ES-I3 (cell line): Measurements from ENCODE around the gene POLR2E.

Experiments used
- H3K36me3 ChIP-seq: 2 replicates; pipeline ENCODE4 v1.6.1; 2013; ENCODE audit warnings: mild to moderate bottlenecking, low read length, control low read depth, moderate library complexity; ENCODE audit not compliant: insufficient read depth
- H3K4me1 ChIP-seq: 2 replicates; pipeline ENCODE4 v1.6.1; 2013; ENCODE audit warnings: mild to moderate bottlenecking, control low read depth, low read length; ENCODE audit not compliant: insufficient read depth
- H3K9ac ChIP-seq: 2 replicates; pipeline ENCODE4 v1.6.1; 2013; ENCODE audit warnings: low read depth, mild to moderate bottlenecking, low read length, moderate library complexity
- H3K9me3 ChIP-seq: 2 replicates; pipeline ENCODE4 v1.6.1; 2013; ENCODE audit warnings: mild to moderate bottlenecking, low read length, moderate library complexity; ENCODE audit not compliant: control insufficient read depth, insufficient read depth

The POLR2E gene

DNA sequence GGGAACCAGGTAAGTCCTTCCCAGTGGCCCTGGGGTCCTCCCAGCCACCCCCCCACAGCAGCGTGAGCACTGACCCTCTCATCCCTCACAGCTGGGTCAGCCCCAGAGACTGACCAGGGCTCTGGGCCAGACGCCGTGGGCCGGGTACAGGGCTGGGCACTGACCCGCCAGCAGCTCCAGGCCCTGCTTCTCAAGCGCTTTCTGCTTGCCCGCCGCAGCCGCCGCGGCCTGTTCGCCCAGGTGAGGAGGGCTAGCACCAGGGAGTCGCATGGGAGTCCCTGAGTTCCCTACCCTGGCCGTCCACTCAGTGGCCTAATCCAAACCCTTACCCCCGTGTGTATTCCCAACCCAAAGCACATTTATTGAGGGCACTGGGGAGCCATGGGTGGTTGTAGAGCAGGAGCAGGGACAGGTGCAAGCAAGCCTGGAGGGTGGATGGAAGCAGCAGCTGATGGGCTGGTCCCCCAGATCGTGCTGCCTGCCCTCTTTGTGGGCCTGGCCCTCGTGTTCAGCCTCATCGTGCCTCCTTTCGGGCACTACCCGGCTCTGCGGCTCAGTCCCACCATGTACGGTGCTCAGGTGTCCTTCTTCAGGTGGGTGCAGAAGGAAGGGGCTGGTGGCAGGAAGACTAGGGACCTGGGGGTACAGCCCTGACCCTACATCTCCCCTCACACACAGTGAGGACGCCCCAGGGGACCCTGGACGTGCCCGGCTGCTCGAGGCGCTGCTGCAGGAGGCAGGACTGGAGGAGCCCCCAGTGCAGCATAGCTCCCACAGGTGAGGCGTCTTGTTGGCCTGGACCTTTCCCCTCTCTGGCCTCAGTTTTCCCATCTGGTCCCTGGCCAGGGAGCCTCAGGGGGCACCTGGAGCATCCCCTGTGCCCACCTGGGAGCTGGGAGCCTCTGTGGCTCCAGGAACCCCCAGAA, 40.8 kb downstream of the POLR2E start:
- H3K9ac ChIP-seq, result no peak overlapping the region
- H3K9me3 ChIP-seq, result peaks cover 15% of the 10 kb centered on the region
- H3K36me3 ChIP-seq, result peaks cover 3% of the 10 kb centered on the region; the same call in 1 of the 2 replicates
- H3K4me1 ChIP-seq, result no peaks in the 10 kb centered on the region

DNA sequence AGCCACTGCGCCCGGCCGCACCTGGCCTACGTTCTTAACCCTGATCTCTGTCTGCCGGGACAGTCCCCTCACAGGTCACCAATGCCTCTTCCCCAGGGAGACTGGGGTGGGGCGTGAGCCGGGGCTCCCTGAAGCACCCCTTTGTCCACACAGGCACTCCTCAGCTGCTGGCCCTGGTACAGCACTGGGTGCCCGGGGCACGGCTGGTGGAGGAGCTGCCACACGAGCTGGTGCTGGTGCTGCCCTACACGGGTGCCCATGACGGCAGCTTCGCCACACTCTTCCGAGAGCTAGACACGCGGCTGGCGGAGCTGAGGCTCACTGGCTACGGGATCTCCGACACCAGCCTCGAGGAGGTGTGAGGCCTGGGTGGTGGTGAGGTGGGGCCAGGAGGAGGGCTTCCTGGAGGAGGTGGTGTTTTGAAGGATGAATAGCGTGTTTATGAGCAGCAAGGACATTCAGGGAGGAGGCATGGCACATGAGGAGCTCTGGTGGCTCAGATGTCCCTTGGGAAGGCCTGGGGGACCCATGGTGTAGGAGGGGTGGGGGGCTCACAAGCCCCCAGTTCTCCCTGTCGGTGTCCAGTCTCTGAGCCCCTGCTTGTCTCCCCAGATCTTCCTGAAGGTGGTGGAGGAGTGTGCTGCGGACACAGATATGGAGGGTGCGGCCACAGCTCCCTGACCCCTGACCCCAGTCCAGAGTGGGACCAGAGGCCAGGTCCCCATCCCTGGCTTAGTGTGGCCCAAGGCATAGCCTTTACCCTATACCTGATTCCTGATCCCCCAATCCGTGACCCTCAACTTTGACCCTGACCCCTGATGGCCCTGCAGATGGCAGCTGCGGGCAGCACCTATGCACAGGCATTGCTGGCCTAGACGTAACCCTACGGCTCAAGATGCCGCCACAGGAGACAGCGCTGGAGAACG, 41.7 kb downstream of the POLR2E start:
- no peak overlapping the region for H3K9ac ChIP-seq
- peaks cover 3% of the 10 kb centered on the region; the same call in 1 of the 2 replicates for H3K36me3 ChIP-seq
- peaks cover 10% of the 10 kb centered on the region for H3K9me3 ChIP-seq
- H3K4me1 ChIP-seq, result no peaks in the 10 kb centered on the region

DNA sequence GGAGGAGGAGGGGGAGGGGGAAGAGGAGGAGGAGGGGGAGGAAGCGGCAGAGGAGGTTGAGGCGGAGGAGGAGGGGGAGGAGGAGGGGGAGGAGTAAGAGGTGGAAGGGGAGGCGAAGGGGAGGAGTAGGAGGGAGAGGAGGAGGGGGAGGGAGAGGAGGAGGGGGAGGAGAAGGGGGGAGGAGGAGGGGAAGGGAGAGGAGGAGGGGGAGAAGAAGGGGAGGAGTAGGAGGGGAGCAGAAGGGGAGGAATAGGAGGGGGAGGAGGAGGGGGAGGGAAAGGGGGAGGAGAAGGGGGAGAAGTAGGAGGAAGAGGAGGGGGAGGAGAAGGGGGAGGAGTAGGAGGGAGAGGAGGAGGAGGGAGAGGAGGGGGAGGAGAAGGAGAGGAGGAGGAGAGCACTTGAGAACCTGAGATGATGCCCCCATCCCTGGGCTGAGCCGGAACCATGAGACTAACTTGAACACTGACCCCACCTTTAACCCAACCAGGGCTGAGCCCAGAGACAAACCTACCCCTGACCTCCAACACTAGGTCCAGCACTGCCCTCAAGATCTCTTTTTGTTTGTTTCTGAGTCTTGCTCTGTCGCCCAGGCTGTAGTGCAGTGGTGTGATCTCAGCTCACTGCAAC, 42.7 kb downstream of the POLR2E start:
- Histone ChIP-seq H3K36me3 (no peaks in the 10 kb centered on the region; the same call in 1 of the 2 replicates), H3K9ac (no peak overlapping the region), H3K9me3 (peaks cover 8% of the 10 kb centered on the region; the same call in 1 of the 2 replicates), H3K4me1 (no peaks in the 10 kb centered on the region)

DNA sequence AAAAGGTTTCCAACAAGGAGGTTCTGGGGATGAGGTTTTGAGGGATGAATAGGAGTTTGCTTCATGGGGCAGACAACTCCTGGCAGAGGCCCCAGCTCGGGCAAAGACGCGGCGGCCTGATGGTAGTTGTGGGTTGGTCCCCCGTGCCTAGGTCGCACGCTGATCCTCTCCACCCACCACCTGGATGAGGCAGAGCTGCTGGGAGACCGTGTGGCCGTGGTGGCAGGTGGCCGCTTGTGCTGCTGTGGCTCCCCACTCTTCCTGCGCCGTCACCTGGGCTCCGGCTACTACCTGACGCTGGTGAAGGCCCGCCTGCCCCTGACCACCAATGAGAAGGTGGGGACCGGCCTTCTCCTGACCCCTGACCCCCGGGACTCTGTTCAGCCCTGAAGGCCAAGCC, 43.4 kb downstream of the POLR2E start:
- H3K9me3 ChIP-seq, result peaks cover 4% of the 10 kb centered on the region; the same call in 1 of the 2 replicates
- no peak overlapping the region for H3K9ac ChIP-seq
- H3K36me3 ChIP-seq, result no peaks in the 10 kb centered on the region; the same call in 1 of the 2 replicates
- H3K4me1 ChIP-seq, result no peaks in the 10 kb centered on the region

DNA sequence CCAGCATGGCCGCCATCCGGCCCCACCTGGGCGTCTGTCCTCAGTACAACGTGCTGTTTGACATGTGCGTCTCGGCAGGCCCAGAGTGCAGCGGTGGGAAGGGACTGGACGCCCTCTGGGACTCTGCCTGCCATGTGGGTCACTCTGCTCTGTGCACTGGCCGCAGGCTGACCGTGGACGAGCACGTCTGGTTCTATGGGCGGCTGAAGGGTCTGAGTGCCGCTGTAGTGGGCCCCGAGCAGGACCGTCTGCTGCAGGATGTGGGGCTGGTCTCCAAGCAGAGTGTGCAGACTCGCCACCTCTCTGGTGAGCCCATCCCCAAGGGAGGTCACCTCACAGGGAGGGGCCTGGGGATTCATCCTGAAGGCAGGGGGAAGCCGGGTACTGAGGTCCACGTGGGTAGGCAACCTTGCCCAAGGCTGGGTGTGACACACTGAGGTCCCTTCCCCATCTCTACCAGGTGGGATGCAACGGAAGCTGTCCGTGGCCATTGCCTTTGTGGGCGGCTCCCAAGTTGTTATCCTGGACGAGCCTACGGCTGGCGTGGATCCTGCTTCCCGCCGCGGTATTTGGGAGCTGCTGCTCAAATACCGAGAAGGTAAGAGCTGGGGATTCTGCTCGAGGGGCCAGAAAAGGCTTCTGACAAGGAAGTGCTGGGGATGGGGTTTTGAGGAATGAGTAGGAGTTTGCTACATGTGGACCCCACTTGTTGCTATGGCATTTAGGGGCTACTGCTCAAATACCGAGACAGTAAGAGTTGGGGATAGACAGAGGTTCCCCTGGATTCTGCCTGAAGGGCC, 44.0 kb downstream of the POLR2E start:
- no peaks in the 10 kb centered on the region for H3K4me1 ChIP-seq
- peaks cover 3% of the 10 kb centered on the region; the same call in 1 of the 2 replicates for H3K9me3 ChIP-seq
- no peak overlapping the region for H3K9ac ChIP-seq
- no peaks in the 10 kb centered on the region; the same call in 1 of the 2 replicates for H3K36me3 ChIP-seq

DNA sequence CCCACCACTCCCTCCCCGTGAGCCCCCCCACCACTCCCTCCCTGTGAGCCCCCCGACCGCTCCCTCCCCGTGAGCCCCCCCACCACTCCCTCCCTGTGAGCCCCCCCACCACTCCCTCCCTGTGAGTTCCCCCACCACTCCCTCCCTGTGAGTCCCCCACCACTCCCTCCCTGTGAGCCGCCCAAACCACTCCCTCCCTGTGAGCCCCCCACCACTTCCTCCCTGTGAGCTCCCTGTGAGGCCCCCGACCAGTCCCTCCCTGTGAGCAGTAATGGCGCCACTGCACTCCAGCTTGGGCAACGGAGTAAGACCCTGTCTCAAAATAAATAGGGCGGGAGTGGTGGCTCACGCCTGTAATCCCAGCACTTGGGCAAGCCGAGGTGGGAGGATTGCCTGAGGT, 45.4 kb downstream of the POLR2E start:
- Histone ChIP-seq H3K9me3 (no peaks in the 10 kb centered on the region), H3K9ac (no peak overlapping the region), H3K4me1 (no peaks in the 10 kb centered on the region), H3K36me3 (no peaks in the 10 kb centered on the region; the same call in 1 of the 2 replicates)

DNA sequence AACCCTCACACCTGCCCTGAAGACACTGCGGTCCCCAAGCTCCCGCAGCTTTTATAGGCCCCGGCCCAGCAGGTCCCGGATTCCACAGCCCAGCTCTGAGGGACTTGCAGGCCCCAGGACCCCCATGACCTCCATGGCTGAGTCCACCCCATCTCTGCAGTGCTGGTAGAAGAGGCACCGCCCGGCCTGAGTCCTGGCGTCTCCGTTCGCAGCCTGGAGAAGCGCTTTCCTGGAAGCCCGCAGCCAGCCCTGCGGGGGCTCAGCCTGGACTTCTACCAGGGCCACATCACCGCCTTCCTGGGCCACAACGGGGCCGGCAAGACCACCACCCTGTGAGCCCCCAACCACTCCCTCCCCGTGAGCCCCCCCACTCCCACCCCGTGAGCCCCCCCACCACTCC, 46.1 kb downstream of the POLR2E start:
- Histone ChIP-seq H3K36me3 (no peaks in the 10 kb centered on the region; the same call in 1 of the 2 replicates), H3K4me1 (no peaks in the 10 kb centered on the region), H3K9ac (no peak overlapping the region), H3K9me3 (no peaks in the 10 kb centered on the region)

DNA sequence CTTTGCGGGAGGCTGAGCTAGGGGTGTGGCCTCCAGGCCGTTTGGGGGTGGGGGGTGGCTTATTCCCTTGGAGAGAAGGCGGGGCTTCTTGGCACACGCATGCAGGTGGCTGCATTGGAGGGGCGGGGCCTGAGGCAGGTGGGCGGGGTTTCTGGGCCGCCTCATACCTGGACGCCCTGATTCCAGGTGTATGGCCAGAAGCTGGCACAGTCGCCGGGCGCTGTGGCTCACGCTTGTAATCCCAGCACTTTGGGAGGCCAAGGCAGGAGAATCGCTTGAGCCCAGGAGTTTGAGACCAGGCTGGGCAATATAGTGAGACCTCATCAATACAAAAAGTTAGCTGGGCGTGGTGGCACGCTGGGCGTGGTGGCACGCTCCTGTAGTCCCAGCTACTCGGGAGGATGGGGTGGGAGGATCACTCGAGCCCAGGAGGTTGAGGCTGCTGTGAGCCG, 47.5 kb downstream of the POLR2E start:
- Histone ChIP-seq H3K4me1 (no peaks in the 10 kb centered on the region), H3K36me3 (no peaks in the 10 kb centered on the region; the same call in 1 of the 2 replicates), H3K9ac (no peak overlapping the region), H3K9me3 (no peaks in the 10 kb centered on the region)

DNA sequence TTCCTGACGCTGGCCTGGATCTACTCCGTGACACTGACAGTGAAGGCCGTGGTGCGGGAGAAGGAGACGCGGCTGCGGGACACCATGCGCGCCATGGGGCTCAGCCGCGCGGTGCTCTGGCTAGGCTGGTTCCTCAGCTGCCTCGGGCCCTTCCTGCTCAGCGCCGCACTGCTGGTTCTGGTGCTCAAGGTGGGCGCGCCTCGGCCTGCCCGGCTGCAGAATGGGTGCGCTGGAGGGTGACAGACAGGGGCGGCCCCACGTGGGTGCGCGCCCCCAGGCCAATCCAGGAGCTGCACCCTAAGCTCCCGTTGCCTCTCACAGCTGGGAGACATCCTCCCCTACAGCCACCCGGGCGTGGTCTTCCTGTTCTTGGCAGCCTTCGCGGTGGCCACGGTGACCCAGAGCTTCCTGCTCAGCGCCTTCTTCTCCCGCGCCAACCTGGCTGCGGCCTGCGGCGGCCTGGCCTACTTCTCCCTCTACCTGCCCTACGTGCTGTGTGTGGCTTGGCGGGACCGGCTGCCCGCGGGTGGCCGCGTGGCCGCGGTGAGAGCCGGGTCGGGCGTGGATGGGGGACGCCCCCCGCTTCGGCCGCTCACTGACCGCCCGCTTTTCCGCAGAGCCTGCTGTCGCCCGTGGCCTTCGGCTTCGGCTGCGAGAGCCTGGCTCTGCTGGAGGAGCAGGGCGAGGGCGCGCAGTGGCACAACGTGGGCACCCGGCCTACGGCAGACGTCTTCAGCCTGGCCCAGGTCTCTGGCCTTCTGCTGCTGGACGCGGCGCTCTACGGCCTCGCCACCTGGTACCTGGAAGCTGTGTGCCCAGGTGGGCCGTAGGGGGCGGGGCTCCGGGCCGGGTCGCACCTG, 48.1 kb downstream of the POLR2E start:
- Histone ChIP-seq H3K4me1 (no peaks in the 10 kb centered on the region), H3K9ac (no peak overlapping the region), H3K9me3 (no peaks in the 10 kb centered on the region), H3K36me3 (no peaks in the 10 kb centered on the region; the same call in 1 of the 2 replicates)

DNA sequence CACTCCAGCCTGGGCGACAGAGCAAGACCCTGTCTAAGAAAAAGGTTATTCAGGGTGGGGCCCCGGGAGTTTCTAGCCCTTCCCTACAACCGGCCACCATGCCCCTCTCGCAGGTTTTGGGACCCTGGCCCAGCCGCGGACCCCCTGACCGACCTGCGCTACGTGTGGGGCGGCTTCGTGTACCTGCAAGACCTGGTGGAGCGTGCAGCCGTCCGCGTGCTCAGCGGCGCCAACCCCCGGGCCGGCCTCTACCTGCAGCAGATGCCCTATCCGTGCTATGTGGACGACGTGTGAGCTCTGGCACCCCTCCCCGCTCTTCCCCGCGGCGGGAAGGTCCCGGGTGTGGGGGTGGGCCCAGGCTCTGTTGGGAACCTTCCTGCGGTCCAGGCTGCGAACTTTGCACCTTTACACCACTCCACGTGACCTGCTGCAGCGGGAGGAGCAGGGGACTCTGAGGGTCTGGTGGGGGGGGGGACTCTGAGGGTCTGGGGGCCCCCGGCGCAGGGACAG, 49.0 kb downstream of the POLR2E start:
- no peaks in the 10 kb centered on the region for H3K4me1 ChIP-seq
- no peaks in the 10 kb centered on the region for H3K36me3 ChIP-seq
- H3K9me3 ChIP-seq, result no peaks in the 10 kb centered on the region
- no peak overlapping the region for H3K9ac ChIP-seq

DNA sequence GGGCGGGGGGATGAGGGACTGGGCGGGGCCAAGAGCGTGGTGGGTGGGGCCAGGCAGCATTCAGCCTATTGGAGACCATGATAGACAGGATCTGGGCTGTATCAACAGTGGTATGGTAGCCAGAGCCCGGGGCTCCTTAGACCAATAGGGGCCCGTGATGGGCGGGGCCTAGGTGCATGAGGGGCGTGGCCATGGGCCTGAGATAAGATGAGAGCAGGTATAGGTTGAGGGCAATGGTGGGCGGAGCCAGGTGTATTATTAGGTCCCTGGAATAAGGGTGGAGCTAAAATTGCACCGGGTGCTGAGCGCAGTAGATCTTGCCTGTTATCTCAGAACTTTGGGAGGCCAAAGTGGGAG, 50.0 kb downstream of the POLR2E start:
- no peaks in the 10 kb centered on the region for H3K36me3 ChIP-seq
- H3K4me1 ChIP-seq, result no peaks in the 10 kb centered on the region
- H3K9ac ChIP-seq, result no peak overlapping the region
- H3K9me3 ChIP-seq, result no peaks in the 10 kb centered on the region

DNA sequence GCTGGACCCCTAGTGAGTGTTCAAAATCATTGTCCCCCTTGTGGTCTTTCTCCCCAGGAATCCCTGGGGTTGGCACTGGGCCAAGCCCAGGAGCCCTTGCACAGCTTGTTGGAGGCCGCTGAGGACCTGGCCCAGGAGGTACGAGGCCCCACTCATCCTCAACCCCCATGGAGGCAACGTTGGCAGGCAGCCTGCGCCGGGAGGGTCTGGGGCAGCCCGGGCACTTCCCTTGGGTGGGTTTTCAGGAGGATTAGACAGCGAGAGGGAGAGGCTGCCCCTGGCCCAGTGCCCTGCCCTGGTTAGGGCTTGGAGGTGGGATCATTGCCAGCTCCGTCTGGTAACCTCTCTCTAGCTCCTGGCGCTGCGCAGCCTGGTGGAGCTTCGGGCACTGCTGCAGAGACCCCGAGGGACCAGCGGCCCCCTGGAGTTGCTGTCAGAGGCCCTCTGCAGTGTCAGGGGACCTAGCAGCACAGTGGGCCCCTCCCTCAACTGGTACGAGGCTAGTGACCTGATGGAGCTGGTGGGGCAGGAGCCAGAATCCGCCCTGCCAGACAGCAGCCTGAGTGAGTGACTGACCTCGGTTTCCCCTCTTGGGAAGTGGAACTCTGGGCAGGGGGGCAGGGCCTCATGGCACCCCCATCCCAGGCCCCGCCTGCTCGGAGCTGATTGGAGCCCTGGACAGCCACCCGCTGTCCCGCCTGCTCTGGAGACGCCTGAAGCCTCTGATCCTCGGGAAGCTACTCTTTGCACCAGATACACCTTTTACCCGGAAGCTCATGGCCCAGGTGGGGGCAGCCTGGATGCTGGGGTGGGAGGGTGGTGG, 52.3 kb downstream of the POLR2E start:
- Histone ChIP-seq H3K9me3 (no peaks in the 10 kb centered on the region), H3K36me3 (no peaks in the 10 kb centered on the region), H3K9ac (no peak overlapping the region), H3K4me1 (no peaks in the 10 kb centered on the region)
